Mesenteric fat pad (tissue), 1 donor: Measurements from ENCODE around the gene SP9. TPM values are rescaled to one million over a fixed set of nuclear protein-coding genes. Genes with fewer than 3 reads are reported as not detected.

ENCODE experiments used
- DNase-seq: peaks from one replicate; pipeline ENCODE4 v3.0.0-alpha.2; 2020; ENCODE audit warnings: low spot score
- total RNA-seq: library from RNA; stranded (reverse); fragmentation: NEBNext Ultra II Directional; extraction: Animal tissue kit (Norgen Biotek cat#: 25700); gene quantifications from one replicate; pipeline ENCODE4 v1.2.1, GENCODE V29; 2021
- donor health status: DM: yes; HTN: yes; CAD: no.

SP9 gene
- total RNA-seq, 1 donor from 2014 or later: not detected

GRCh38 chr2:174333372-174334277, 1.1 kb upstream of the SP9 start:
- no peak for DNase-seq

DNA sequence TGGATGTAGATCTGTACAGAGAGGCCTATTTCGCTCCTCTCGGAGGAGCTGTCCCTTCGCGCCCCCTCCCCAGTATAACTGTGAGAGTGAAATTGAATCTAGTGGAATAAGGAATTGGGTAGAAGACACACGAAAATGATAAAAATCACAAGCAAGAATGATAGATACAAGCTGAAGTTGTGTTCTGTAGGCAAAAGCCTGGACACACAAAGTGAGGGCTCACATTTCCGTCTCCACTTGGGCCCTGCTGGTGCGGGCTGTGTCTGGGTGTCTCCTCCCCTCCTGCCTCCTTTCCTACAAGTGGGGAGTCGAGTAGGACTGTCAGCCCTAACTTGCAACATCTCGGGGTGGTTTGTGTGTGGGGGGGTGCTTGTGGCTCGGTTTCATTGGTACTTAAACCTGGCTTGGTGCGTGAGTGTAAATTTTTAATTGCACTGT, 457 bp upstream of the SP9 start:
- DNase-seq: no peak

GRCh38 chr2:174335254-174335987, 667 bp downstream of the SP9 start:
- DNase-seq: no peak

- DNase-seq: no peak
These were observed 1.3 kb downstream of the SP9 start for GRCh38 chr2:174335988-174336500.

DNA sequence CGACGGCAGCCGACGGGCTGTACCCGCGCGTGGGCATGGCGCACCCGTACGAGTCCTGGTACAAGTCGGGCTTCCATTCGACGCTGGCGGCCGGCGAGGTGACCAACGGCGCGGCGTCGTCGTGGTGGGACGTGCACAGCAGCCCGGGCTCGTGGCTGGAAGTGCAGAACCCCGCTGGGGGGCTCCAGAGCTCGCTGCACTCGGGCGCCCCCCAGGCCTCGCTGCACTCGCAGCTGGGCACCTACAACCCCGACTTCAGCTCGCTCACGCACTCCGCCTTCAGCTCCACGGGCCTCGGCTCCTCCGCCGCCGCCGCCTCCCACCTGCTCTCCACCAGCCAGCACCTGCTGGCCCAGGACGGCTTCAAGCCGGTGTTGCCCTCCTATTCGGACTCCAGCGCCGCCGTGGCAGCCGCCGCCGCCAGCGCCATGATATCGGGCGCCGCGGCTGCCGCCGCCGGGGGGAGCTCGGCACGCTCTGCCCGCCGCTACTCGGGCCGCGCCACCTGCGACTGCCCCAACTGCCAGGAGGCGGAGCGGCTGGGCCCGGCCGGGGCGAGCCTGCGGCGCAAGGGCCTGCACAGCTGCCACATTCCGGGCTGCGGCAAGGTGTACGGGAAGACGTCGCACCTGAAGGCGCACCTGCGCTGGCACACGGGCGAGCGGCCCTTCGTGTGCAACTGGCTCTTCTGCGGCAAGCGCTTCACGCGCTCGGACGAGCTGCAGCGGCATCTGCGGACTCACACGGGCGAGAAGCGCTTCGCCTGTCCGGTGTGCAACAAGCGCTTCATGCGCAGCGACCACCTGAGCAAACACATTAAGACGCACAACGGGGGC, 2.0 kb downstream of the SP9 start:
- DNase-seq: no peak

DNA sequence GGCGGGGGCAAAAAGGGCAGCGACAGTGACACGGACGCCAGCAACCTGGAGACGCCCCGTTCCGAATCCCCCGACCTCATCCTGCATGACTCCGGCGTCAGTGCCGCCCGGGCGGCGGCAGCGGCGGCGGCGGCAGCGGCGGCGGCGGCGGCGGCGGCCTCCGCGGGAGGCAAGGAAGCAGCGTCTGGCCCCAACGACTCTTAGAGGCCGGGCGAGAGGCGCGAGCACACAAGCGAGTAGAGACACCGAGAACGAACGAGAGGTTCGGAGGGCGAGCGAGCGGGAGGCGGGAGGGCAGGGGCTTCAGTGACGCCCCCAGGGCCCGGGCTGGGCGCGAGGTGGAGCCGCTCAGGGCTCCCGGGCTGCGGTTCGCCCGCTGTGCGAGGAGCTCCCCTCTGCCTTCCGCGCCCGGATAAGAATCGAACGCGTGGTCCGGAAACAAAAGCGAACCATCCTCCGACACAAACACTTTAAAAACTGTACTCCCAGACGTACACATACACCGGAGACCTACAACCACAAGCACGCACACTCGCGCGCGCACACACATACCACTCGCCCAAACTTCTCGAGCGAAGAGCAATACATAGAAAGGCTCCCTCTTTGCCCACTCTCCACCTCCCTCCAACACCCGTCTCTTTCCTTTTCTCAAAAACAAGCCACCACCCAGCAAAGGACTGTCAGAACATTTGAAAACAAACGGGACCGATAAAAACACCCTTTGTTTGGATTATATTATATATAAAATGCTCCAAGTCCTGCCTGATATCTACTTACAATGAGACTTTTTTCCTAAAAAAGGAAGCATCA, 2.8 kb downstream of the SP9 start:
- DNase-seq: no peak

DNA sequence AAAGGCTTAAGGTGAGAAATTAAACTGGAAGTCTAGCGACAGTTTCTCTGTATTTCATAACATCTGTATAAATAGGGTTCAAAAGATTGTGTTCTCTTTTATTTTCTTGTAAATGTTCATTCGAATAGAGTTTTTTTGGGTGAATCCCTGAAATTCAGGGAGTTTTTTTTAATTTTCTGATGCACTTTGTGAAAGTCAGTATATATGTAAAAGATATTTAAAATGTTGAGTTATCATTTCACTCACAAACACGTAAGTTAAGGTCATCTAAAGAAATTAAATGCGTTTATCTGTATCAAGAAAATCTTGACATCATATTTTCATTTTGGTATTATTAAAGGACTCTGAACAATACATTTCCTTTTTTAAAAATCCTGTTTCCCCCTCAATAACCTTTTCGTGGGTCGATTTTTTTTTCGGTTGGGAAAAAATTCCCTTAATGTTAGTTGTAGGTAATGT, 3.4 kb downstream of the SP9 start:
- DNase-seq: no peak

- DNase-seq: no peak
These were observed 4.2 kb downstream of the SP9 start for GRCh38 chr2:174338671-174339560.

- DNase-seq: no peak
These were observed 5.0 kb downstream of the SP9 start for GRCh38 chr2:174339561-174340399.

- DNase-seq: no peak
These were observed 5.9 kb downstream of the SP9 start for GRCh38 chr2:174340400-174341292.

DNA sequence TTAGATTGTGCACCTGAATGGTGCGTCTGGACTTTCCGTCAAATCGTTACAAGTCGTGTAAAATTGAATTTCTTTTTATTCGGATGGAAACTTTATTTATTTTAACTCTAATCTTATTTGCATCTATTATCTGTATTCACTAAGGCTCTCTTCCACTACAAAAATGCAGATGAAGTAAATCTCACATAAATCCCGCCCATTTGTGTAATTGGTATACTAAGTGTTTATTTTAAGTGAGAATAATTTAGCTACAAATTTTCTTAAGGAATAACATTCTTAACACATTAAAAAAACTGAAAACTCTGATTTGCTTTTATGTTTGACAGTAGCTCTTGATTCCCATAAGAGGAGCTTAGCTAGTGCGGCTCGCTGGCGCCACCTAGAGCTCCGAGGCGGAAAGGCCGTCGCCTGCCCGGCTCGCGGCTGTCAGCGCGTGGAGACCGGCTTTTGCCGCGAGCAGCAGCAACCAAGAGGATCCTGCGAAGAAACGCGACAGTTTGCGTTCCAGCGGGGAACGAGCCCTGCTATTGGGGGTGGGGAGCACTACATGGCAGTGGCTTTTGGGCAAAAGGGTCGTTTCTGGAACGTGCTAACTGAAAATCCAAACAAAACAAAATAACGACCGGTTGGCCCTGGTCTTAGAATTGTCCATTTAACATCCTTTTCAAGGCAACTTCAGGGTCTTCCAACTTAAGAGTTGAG, 6.7 kb downstream of the SP9 start:
- DNase-seq: no peak

- DNase-seq: no peak
These were observed 7.4 kb downstream of the SP9 start for GRCh38 chr2:174341995-174342685.

- no peak for DNase-seq
These were observed 8.1 kb downstream of the SP9 start for GRCh38 chr2:174342686-174343342.

DNA sequence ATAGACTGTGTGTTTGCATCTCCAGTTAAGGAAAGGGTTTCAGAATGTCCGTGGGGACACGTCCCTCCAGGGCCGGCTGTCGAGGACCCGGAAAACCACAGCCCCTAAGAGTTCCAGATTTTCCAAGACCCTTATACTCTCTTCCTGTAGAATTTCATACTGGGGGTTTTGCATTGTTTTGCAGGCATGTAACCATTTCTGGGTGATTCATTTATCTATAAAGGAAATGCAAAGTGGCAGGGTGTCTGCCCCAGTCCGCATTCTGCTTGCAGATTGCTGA, 8.5 kb downstream of the SP9 start:
- DNase-seq: no peak

DNA sequence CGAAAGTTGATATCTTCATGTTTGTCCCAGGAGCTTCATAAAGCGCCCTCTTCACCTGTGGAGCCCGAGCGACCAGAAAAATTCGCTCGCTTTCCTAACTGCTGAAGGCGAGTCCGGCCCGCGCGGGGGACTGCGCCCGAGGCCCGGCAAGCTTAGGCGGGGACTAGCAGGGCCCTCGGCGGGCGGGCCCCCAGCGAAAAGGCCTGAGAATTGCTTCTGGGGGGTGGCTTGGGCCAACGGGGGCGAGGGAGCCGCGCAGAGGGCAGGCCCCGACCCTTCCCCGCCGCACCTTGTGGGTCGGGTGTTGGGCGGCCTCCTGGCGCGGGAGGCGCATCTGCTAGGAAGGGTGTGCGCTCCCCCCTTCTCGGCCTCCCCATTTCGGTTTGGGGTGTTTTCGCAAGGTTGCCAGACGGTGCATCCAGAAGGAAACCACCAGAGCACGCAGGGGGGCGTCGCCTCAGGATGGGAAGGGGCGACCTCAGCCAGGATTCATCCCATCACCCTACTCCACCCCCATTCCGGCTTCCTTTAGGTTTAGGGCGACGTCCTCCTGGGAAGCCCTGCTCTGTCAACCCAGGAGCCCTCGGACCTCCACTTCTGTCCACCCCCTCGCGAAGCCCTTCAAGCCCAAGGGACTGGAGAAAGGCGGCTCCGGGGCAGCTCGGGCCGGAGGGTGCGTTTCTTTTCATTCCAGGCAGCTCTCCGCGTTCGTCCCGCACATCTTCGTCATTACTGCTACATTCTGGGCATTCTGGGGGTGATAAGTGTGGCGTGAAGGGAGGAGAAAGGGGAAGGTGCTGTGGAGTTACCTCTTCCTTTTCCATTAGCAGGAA, 9.1 kb downstream of the SP9 start:
- DNase-seq: no peak
